ENCODE results near the gene GPR78. TPM values are rescaled to one million over a fixed set of nuclear protein-coding genes. Genes with fewer than 3 reads are reported as not detected.

The GPR78 gene
- total RNA-seq, 1 experiment from 2014 or later = 3.4 TPM

DNA sequence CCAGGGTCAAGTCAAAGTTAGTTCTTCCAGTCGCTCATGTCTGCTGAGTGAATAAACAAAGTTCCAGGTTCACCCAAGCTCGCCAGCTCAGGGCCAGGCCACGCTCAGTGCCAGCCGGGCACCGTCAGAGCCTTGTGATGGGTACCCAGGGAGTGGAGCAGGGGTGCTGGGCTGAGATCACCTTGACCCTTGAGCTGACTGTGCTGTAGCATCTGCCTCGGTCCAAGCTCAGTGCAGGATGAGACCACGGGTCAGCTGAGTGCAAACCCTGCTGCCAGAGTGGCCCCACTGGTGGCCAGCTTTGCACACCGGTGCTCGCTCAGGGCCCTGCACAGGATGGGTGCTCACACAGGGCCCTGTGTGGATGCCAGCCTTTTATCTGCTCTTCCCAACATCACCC, 16.7 kb downstream of the GPR78 start:
- H3K56ac ChIP-seq (ENCODE audit: insufficient read length, low read depth, low read length) = no peak overlapping the region
- no peak overlapping the region for H3K14ac ChIP-seq (ENCODE audit: insufficient read depth, low read length)
- TF ChIP-seq, protein P1, sequence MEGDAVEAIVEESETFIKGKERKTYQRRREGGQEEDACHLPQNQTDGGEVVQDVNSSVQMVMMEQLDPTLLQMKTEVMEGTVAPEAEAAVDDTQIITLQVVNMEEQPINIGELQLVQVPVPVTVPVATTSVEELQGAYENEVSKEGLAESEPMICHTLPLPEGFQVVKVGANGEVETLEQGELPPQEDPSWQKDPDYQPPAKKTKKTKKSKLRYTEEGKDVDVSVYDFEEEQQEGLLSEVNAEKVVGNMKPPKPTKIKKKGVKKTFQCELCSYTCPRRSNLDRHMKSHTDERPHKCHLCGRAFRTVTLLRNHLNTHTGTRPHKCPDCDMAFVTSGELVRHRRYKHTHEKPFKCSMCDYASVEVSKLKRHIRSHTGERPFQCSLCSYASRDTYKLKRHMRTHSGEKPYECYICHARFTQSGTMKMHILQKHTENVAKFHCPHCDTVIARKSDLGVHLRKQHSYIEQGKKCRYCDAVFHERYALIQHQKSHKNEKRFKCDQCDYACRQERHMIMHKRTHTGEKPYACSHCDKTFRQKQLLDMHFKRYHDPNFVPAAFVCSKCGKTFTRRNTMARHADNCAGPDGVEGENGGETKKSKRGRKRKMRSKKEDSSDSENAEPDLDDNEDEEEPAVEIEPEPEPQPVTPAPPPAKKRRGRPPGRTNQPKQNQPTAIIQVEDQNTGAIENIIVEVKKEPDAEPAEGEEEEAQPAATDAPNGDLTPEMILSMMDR (conservative IDR thresholded peaks at IDR 0.05) = no peak
- no peak overlapping the region for H3K4ac ChIP-seq (ENCODE audit: low read depth, low read length)
- no peak overlapping the region for H4K91ac ChIP-seq (ENCODE audit: insufficient read length, low read depth, low read length)
- H3K4me1 ChIP-seq (ENCODE audit: insufficient read depth, low read length) = no peaks in the 10 kb centered on the region; the same call in 1 of the 2 replicates
- H3K9me3 Mint-ChIP-seq = no peaks in the 10 kb centered on the region
- H2AK5ac ChIP-seq (ENCODE audit: insufficient read length, low read length) = no peak overlapping the region
- H3K9me3 ChIP-seq (ENCODE audit: control insufficient read depth, low read depth, low read length) = no peaks in the 10 kb centered on the region
- H3K23me2 ChIP-seq (ENCODE audit: insufficient read length, low read depth, low read length, poor library complexity, severe bottlenecking) = peaks cover 8% of the 10 kb centered on the region
- H3K4me1 Mint-ChIP-seq = peaks cover 17 to 23% of the 10 kb centered on the region in 2 experiments
- H4K8ac ChIP-seq (replicated peaks; ENCODE audit: insufficient read length, low read depth, low read length) = no peak overlapping the region
- no peaks in the 10 kb centered on the region for H3K79me2 ChIP-seq (ENCODE audit: insufficient read depth, low read length)
- H3K27me3 Mint-ChIP-seq (ENCODE audit: low read depth) = no peaks in the 10 kb centered on the region
- H3K27ac ChIP-seq (ENCODE audit: insufficient read length, low read depth, low read length) = no peak overlapping the region
- H3K18ac ChIP-seq (ENCODE audit: insufficient read length, low read depth, low read length) = no peak overlapping the region
- peaks cover 0 to 44% (median 26%) of the 10 kb centered on the region in 3 experiments; a peak in 6 of 7 replicates for H3K36me3 Mint-ChIP-seq (ENCODE audit: insufficient read depth in 1 of 3, low read depth in 3 of 3)
- no peak overlapping the region for H2BK20ac ChIP-seq (ENCODE audit: low read depth, low read length, poor library complexity, severe bottlenecking)
- no peak overlapping the region for H3K4me2 ChIP-seq (ENCODE audit: insufficient read depth, insufficient read length, low read length)
- H2AFZ ChIP-seq (ENCODE audit: low read length) = no peak overlapping the region
- no peak overlapping the region for H2BK12ac ChIP-seq (ENCODE audit: insufficient read length, low read depth, low read length)
- H4K5ac ChIP-seq (ENCODE audit: insufficient read length, low read depth, low read length) = no peak overlapping the region
- no peak overlapping the region for H2BK15ac ChIP-seq (ENCODE audit: low read depth, low read length)
- H3K27me3 ChIP-seq (ENCODE audit: insufficient read depth, low read length) = no peaks in the 10 kb centered on the region
- no peak overlapping the region for H3K9ac ChIP-seq (ENCODE audit: extremely low read depth, insufficient read length, low read length)
- H3T11ph ChIP-seq (ENCODE audit: low read length) = no peak overlapping the region
- DNase-seq = no peak
- H3K79me1 ChIP-seq (ENCODE audit: insufficient read depth, low read depth, low read length, poor library complexity, severe bottlenecking) = no peaks in the 10 kb centered on the region
- H3K23ac ChIP-seq (ENCODE audit: insufficient read length, low read depth, low read length) = no peak overlapping the region
- no peak overlapping the region for H3K27ac Mint-ChIP-seq
- no peak overlapping the region for H3K4me3 Mint-ChIP-seq
- no peaks in the 10 kb centered on the region for H4K20me1 ChIP-seq (ENCODE audit: control insufficient read depth, insufficient read depth, insufficient read length)
- WGBS (ENCODE audit: extremely low coverage, insufficient read length, low lambda C conversion rate) = no CpG with 5 or more reads among the region's 9 CpGs
- no peak overlapping the region for H2BK5ac ChIP-seq (ENCODE audit: insufficient read length, low read length)
- H2BK120ac ChIP-seq (ENCODE audit: low read depth, low read length, poor library complexity, severe bottlenecking) = no peak overlapping the region
